ENCODE measurements around the gene ARID1B. TPM values are rescaled to one million over a fixed set of nuclear protein-coding genes. Genes with fewer than 3 reads are reported as not detected.

The ARID1B gene
- total RNA-seq, 1 experiment from 2014 or later = 60.3 TPM

DNA sequence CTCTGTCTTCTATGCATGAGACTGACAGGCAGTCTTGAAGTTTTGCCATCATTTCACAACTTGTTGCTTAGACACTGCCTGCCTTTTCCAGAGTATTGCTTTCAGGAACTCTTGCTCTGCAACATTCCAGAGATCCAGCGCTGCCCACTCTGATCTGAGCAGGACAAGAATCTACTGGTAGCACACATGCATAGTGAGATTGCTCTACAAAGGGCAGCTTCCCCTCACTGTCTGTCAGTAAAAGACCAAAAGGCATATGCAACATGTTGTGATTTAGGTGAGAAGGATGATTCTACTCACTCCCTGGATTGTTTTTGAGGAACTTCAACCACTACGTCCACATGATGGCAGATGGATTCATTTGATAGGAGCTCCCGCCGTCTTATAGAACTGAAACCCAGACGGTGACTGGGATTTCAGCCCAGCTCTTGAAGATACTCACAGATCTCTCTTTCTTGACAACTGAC is 259.1 kb downstream of the ARID1B start:
- H3K27ac Mint-ChIP-seq = no peak overlapping the region
- H3K27me3 Mint-ChIP-seq (ENCODE audit: low read depth) = no peaks in the 10 kb centered on the region
- TF ChIP-seq NFATC4 (CRISPR knock-in tag; IDR thresholded peaks at IDR 0.05) (no peak), GRHL2 (CRISPR knock-in tag; IDR thresholded peaks at IDR 0.05; ENCODE audit: insufficient replicate concordance, severe bottlenecking) (no peak), FOXP1 (CRISPR knock-in tag; IDR thresholded peaks at IDR 0.05; ENCODE audit: borderline replicate concordance) (no peak)
- TF ChIP-seq, protein P1, sequence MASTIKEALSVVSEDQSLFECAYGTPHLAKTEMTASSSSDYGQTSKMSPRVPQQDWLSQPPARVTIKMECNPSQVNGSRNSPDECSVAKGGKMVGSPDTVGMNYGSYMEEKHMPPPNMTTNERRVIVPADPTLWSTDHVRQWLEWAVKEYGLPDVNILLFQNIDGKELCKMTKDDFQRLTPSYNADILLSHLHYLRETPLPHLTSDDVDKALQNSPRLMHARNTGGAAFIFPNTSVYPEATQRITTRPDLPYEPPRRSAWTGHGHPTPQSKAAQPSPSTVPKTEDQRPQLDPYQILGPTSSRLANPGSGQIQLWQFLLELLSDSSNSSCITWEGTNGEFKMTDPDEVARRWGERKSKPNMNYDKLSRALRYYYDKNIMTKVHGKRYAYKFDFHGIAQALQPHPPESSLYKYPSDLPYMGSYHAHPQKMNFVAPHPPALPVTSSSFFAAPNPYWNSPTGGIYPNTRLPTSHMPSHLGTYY (CRISPR knock-in tag; IDR thresholded peaks at IDR 0.05) = no peak
- peaks cover 20% of the 10 kb centered on the region for H3K4me1 Mint-ChIP-seq
- CTCF ChIA-PET = interaction anchor here (1.0 to 2.4 kb wide), 7 partner anchors 10 to 148 kb away, joined by 3 to 36 read pairs (median 4); no protein-coding TSS in a partner anchor
- H3K9me3 Mint-ChIP-seq = no peaks in the 10 kb centered on the region
- POLR2A ChIA-PET = interaction anchor here (1.0 kb wide), 1 partner anchor 14 kb away, joined by 3 read pairs; no protein-coding TSS in a partner anchor
- DNase-seq (ENCODE audit: low spot score) (no peak), ATAC-seq (peak; percentile 71)
- H3K4me3 Mint-ChIP-seq = no peak overlapping the region
- H3K36me3 Mint-ChIP-seq = no peaks in the 10 kb centered on the region

DNA sequence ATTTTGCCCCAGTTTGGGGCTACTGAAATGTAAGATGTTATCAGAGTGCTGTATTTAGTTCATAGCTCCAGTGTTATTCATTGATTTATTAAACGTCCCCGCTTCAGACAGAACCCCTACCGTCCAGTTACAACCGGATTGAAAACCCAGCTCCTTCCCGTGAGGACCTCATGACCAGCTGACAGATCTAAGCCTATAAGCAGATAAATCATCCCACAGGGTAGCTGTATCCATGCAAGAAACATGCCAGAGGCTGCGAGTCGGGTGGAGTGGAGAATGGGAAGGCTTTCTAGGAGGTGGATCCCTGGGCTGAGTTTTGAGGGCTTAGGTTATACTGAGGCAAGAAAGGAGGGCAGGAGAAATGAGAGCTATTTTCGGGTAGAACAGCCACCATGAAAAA is 260.0 kb downstream of the ARID1B start:
- CTCF ChIA-PET = interaction anchor here (0.9 to 2.4 kb wide), 6 partner anchors 9 to 147 kb away, joined by 3 to 36 read pairs (median 4); no protein-coding TSS in a partner anchor
- TF ChIP-seq, protein P2, sequence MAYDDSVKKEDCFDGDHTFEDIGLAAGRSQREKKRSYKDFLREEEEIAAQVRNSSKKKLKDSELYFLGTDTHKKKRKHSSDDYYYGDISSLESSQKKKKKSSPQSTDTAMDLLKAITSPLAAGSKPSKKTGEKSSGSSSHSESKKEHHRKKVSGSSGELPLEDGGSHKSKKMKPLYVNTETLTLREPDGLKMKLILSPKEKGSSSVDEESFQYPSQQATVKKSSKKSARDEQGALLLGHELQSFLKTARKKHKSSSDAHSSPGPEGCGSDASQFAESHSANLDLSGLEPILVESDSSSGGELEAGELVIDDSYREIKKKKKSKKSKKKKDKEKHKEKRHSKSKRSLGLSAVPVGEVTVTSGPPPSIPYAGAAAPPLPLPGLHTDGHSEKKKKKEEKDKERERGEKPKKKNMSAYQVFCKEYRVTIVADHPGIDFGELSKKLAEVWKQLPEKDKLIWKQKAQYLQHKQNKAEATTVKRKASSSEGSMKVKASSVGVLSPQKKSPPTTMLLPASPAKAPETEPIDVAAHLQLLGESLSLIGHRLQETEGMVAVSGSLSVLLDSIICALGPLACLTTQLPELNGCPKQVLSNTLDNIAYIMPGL (CRISPR knock-in tag; IDR thresholded peaks at IDR 0.05) = no peak
- TF ChIP-seq, protein P3, sequence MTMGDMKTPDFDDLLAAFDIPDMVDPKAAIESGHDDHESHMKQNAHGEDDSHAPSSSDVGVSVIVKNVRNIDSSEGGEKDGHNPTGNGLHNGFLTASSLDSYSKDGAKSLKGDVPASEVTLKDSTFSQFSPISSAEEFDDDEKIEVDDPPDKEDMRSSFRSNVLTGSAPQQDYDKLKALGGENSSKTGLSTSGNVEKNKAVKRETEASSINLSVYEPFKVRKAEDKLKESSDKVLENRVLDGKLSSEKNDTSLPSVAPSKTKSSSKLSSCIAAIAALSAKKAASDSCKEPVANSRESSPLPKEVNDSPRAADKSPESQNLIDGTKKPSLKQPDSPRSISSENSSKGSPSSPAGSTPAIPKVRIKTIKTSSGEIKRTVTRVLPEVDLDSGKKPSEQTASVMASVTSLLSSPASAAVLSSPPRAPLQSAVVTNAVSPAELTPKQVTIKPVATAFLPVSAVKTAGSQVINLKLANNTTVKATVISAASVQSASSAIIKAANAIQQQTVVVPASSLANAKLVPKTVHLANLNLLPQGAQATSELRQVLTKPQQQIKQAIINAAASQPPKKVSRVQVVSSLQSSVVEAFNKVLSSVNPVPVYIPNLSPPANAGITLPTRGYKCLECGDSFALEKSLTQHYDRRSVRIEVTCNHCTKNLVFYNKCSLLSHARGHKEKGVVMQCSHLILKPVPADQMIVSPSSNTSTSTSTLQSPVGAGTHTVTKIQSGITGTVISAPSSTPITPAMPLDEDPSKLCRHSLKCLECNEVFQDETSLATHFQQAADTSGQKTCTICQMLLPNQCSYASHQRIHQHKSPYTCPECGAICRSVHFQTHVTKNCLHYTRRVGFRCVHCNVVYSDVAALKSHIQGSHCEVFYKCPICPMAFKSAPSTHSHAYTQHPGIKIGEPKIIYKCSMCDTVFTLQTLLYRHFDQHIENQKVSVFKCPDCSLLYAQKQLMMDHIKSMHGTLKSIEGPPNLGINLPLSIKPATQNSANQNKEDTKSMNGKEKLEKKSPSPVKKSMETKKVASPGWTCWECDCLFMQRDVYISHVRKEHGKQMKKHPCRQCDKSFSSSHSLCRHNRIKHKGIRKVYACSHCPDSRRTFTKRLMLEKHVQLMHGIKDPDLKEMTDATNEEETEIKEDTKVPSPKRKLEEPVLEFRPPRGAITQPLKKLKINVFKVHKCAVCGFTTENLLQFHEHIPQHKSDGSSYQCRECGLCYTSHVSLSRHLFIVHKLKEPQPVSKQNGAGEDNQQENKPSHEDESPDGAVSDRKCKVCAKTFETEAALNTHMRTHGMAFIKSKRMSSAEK (CRISPR knock-in tag; IDR thresholded peaks at IDR 0.05; ENCODE audit: borderline replicate concordance) = no peak
- TF ChIP-seq, protein P4, sequence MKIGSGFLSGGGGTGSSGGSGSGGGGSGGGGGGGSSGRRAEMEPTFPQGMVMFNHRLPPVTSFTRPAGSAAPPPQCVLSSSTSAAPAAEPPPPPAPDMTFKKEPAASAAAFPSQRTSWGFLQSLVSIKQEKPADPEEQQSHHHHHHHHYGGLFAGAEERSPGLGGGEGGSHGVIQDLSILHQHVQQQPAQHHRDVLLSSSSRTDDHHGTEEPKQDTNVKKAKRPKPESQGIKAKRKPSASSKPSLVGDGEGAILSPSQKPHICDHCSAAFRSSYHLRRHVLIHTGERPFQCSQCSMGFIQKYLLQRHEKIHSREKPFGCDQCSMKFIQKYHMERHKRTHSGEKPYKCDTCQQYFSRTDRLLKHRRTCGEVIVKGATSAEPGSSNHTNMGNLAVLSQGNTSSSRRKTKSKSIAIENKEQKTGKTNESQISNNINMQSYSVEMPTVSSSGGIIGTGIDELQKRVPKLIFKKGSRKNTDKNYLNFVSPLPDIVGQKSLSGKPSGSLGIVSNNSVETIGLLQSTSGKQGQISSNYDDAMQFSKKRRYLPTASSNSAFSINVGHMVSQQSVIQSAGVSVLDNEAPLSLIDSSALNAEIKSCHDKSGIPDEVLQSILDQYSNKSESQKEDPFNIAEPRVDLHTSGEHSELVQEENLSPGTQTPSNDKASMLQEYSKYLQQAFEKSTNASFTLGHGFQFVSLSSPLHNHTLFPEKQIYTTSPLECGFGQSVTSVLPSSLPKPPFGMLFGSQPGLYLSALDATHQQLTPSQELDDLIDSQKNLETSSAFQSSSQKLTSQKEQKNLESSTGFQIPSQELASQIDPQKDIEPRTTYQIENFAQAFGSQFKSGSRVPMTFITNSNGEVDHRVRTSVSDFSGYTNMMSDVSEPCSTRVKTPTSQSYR (CRISPR knock-in tag; IDR thresholded peaks at IDR 0.05) = no peak
- no peak for TF ChIP-seq TEAD1 (CRISPR knock-in tag; IDR thresholded peaks at IDR 0.05)
- TF ChIP-seq, protein P5, sequence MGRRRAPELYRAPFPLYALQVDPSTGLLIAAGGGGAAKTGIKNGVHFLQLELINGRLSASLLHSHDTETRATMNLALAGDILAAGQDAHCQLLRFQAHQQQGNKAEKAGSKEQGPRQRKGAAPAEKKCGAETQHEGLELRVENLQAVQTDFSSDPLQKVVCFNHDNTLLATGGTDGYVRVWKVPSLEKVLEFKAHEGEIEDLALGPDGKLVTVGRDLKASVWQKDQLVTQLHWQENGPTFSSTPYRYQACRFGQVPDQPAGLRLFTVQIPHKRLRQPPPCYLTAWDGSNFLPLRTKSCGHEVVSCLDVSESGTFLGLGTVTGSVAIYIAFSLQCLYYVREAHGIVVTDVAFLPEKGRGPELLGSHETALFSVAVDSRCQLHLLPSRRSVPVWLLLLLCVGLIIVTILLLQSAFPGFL (CRISPR knock-in tag; IDR thresholded peaks at IDR 0.05; ENCODE audit: borderline replicate concordance) = no peak
- TF ChIP-seq, protein P6, sequence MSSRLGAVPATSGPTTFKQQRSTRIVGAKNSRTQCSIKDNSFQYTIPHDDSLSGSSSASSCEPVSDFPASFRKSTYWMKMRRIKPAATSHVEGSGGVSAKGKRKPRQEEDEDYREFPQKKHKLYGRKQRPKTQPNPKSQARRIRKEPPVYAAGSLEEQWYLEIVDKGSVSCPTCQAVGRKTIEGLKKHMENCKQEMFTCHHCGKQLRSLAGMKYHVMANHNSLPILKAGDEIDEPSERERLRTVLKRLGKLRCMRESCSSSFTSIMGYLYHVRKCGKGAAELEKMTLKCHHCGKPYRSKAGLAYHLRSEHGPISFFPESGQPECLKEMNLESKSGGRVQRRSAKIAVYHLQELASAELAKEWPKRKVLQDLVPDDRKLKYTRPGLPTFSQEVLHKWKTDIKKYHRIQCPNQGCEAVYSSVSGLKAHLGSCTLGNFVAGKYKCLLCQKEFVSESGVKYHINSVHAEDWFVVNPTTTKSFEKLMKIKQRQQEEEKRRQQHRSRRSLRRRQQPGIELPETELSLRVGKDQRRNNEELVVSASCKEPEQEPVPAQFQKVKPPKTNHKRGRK (CRISPR knock-in tag; IDR thresholded peaks at IDR 0.05; ENCODE audit: borderline replicate concordance) = no peak
- no peak for TF ChIP-seq ESRRA (CRISPR knock-in tag; IDR thresholded peaks at IDR 0.05; ENCODE audit: borderline replicate concordance)
- TF ChIP-seq, protein P7, sequence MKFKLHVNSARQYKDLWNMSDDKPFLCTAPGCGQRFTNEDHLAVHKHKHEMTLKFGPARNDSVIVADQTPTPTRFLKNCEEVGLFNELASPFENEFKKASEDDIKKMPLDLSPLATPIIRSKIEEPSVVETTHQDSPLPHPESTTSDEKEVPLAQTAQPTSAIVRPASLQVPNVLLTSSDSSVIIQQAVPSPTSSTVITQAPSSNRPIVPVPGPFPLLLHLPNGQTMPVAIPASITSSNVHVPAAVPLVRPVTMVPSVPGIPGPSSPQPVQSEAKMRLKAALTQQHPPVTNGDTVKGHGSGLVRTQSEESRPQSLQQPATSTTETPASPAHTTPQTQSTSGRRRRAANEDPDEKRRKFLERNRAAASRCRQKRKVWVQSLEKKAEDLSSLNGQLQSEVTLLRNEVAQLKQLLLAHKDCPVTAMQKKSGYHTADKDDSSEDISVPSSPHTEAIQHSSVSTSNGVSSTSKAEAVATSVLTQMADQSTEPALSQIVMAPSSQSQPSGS (CRISPR knock-in tag; IDR thresholded peaks at IDR 0.05; ENCODE audit: borderline replicate concordance, low read depth) = no peak
- no peak for TF ChIP-seq SMAD4 (CRISPR knock-in tag; IDR thresholded peaks at IDR 0.05)
- TF ChIP-seq, protein P8, sequence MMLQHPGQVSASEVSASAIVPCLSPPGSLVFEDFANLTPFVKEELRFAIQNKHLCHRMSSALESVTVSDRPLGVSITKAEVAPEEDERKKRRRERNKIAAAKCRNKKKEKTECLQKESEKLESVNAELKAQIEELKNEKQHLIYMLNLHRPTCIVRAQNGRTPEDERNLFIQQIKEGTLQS (CRISPR knock-in tag; conservative IDR thresholded peaks at IDR 0.05) = no peak
- TF ChIP-seq ZNF219 (CRISPR knock-in tag; IDR thresholded peaks at IDR 0.05; ENCODE audit: borderline replicate concordance) = no peak
- no peak for TF ChIP-seq RORB (CRISPR knock-in tag; IDR thresholded peaks at IDR 0.05)
- TF ChIP-seq, protein P9, sequence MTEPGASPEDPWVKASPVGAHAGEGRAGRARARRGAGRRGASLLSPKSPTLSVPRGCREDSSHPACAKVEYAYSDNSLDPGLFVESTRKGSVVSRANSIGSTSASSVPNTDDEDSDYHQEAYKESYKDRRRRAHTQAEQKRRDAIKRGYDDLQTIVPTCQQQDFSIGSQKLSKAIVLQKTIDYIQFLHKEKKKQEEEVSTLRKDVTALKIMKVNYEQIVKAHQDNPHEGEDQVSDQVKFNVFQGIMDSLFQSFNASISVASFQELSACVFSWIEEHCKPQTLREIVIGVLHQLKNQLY (CRISPR knock-in tag; IDR thresholded peaks at IDR 0.05) = no peak

More for the DNA sequence above, 260.0 kb downstream of the ARID1B start:
- Mint-ChIP-seq H3K4me3 (no peak overlapping the region), H3K27me3 (ENCODE audit: low read depth) (no peaks in the 10 kb centered on the region), H3K9me3 (no peaks in the 10 kb centered on the region), H3K27ac (no peak overlapping the region), H3K4me1 (peaks cover 27% of the 10 kb centered on the region), H3K36me3 (no peaks in the 10 kb centered on the region)
- POLR2A ChIA-PET = interaction anchor here (0.6 to 1.3 kb wide), 2 partner anchors 11 to 930 kb away, joined by 3 read pairs; no protein-coding TSS in a partner anchor
- DNase-seq (ENCODE audit: low spot score) = no peak
- ATAC-seq = peak; percentile 63
